Stimulated activated naive CD4-positive, alpha-beta T cell treated with Interleukin-2 at 50 U/mL for 16 hours (primary cell): ENCODE results near the gene IL23A.
"Not testable (repeated sequence)": the region's sequence is repeated elsewhere in the genome, so short reads cannot be mapped to it uniquely, and the experiment has no call there.

Experiments
- DNase-seq: peaks from one replicate; lab custom pipeline; 2025; lab: John Stamatoyannopoulos, UW

The IL23A gene

GRCh38 chr12:56338308-56339157 is at the start of gene IL23A:
Gene IL23A (plus strand): TSS chr12:56338884. CDS start chr12:56339045, 161 bp downstream.
- peak; percentile 86 for DNase-seq

GRCh38 chr12:56293795-56294194 is 44.9 kb upstream of the IL23A start:
- no peak for DNase-seq

- no peak for DNase-seq
Measured at GRCh38 chr12:56296295-56296694, 42.4 kb upstream of the IL23A start.

GRCh38 chr12:56297400-56297799 is 41.3 kb upstream of the IL23A start:
- DNase-seq: no peak

GRCh38 chr12:56298828-56299227 is 39.9 kb upstream of the IL23A start:
- DNase-seq: no peak

- peak; percentile 21 for DNase-seq
Measured at GRCh38 chr12:56299308-56299852, 39.3 kb upstream of the IL23A start.

GRCh38 chr12:56299853-56300643 is 38.6 kb upstream of the IL23A start, which contains the start of gene CS:
Gene CS (minus strand): TSS chr12:56300330. CDS start chr12:56300201, 129 bp downstream.
- peak; percentile 98 for DNase-seq

- DNase-seq: no peak
Measured at GRCh38 chr12:56300644-56301464, 37.8 kb upstream of the IL23A start.

GRCh38 chr12:56304276-56304675 is 34.4 kb upstream of the IL23A start:
- no peak for DNase-seq

GRCh38 chr12:56304872-56305590 is 33.7 kb upstream of the IL23A start:
- no peak for DNase-seq

- DNase-seq: no peak
Measured at GRCh38 chr12:56307221-56307965, 31.3 kb upstream of the IL23A start.

GRCh38 chr12:56308714-56309113 is 30.0 kb upstream of the IL23A start:
- no peak for DNase-seq

GRCh38 chr12:56311003-56311402 is 27.7 kb upstream of the IL23A start:
- DNase-seq: no peak

- DNase-seq: no peak
Measured at GRCh38 chr12:56315249-56315621, 23.4 kb upstream of the IL23A start.

GRCh38 chr12:56315622-56316473 is 22.8 kb upstream of the IL23A start, which contains the start of gene CNPY2:
Gene CNPY2 (minus strand): TSS chr12:56315988. CDS start chr12:56315217, 771 bp downstream.
- peak; percentile 92 for DNase-seq

- no peak for DNase-seq
Measured at GRCh38 chr12:56317675-56318074, 21.0 kb upstream of the IL23A start.

GRCh38 chr12:56321027-56321426 is 17.7 kb upstream of the IL23A start:
- no peak for DNase-seq

- DNase-seq: not testable (repeated sequence)
Measured at GRCh38 chr12:56321610-56322009, 17.1 kb upstream of the IL23A start.

GRCh38 chr12:56324206-56324605 is 14.5 kb upstream of the IL23A start:
- no peak for DNase-seq
